A172 (cell line): ENCODE results near the gene CCDC183. TPM values are rescaled to one million over a fixed set of nuclear protein-coding genes. Genes with fewer than 3 reads are reported as not detected.
"Not testable (repeated sequence)": the region's sequence is repeated elsewhere in the genome, so short reads cannot be mapped to it uniquely, and the experiment has no call there.

ENCODE experiments used
- DNase-seq: peaks from one replicate; pipeline ENCODE4 v3.0.0-alpha.2; 2015; ENCODE audit warnings: low spot score
- total RNA-seq: library from RNA; depleted of rRNA; stranded (reverse); fragments of >200 nt; shearing (Covaris generic); gene quantifications from 2 replicates; pipeline ENCODE4 v1.2.3, GENCODE V29; 2014; rRNA removed

Gene CCDC183
- total RNA-seq = 0.45 and 0.55 TPM in 2 replicates

DNA sequence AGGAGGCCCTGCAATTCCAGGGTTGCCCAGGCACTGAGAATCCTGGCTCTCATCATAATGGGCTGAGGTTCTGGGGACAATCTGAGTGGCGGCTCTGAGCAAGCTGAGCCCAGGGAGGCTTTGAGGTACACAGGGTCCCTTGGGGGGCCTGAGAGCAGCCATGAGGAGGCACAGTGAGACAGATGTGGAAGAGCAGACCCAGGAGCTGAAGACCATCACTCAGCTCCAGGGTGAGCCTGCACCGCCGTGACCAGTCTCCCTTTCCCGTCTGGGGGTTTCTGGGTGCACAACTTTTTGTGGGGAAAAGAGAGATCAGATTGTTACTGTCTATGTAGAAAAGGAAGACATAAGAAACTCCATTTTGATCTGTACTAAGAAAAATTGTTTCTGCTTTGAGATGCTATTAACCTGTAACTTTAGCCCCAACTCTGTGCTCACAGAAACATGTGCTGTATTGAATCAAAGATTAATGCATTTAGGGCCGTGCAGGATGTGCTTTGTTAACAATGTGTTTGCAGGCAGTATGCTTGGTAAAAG lies at the start of gene CCDC183:
Gene CCDC183 (plus strand): TSS at position 101 of the 537 bp plus-strand sequence. CDS start 60 bp downstream, at position 161.
- no peak for DNase-seq

GRCh38 chr9:136746621-136747020 lies 49.5 kb upstream of the CCDC183 start:
- DNase-seq = no peak

DNA sequence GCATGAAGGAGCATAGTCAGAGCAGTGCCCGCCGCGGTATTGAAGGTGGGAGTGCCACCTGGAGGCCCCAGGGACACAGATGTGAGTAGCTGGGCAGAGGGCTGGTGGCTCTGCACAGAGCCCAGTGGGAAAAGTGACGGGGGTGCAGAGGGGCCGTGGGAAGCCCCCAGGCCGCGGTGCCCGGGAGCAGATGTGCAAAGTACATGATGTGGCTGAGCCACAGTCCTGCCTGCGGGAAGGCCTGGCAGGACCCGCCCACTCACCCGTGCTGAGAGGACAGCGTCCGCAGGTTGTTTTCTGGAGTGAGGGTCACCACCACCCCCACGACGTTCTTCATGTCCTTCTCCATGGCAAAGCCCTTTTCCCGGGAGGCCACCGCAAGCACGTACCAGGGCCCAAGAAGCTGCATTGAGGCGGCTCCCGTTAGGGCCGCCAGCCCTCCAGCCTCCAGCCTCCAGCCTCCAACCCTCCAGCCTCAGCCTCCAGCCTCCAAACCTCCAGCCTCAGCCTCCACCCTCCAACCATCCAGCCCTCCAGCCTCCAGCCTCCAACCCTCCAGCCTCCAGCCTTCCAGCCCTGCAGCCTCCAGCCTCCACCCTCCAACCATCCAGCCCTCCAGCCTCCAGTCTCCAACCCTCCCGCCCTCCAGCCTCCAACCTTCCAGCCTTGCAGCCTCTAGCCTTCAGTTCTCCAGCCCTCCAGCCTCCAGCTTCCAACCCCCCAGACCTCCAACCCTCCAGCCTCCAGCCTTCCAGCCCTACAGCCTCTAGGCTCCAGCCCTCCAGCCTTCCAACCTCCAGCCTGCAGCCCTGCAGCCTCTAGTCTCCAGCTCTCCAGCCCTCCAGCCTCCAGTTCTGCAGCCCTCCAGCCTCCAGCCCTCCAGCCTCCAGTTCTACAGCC lies 48.7 kb upstream of the CCDC183 start:
- no peak for DNase-seq

- no peak for DNase-seq
These were observed 47.9 kb upstream of the CCDC183 start, which contains the start of gene LCN6 for GRCh38 chr9:136748201-136748600. TSS of gene LCN6 (minus strand) at chr9:136748525. CDS start at chr9:136748483, 42 bp downstream.

GRCh38 chr9:136748666-136749611 lies 47.2 kb upstream of the CCDC183 start:
- no peak for DNase-seq

DNA sequence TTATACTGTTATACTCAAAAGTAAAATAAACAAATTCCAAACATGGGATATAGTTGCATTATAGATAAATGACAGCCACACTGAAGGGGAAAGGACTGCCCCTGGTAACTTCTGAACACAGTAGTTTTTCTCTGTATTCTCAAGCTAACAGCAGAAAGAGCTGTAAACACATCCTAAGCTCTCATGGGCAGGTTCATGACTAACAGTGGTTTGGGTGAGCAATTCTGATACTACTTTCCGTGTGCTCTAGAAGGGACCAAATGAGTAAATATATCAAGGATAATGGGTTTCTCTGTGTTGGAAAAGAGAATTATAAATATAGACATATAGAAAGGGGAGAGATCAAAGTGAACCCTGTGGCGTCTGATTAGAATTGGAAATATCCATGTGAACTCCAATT lies 45.6 kb upstream of the CCDC183 start:
- DNase-seq = no peak

GRCh38 chr9:136751244-136751643 lies 44.9 kb upstream of the CCDC183 start:
- no peak for DNase-seq

- no peak for DNase-seq
These were observed 44.3 kb upstream of the CCDC183 start for GRCh38 chr9:136751814-136752213.

- DNase-seq = no peak
These were observed 42.6 kb upstream of the CCDC183 start for GRCh38 chr9:136753371-136754058.

DNA sequence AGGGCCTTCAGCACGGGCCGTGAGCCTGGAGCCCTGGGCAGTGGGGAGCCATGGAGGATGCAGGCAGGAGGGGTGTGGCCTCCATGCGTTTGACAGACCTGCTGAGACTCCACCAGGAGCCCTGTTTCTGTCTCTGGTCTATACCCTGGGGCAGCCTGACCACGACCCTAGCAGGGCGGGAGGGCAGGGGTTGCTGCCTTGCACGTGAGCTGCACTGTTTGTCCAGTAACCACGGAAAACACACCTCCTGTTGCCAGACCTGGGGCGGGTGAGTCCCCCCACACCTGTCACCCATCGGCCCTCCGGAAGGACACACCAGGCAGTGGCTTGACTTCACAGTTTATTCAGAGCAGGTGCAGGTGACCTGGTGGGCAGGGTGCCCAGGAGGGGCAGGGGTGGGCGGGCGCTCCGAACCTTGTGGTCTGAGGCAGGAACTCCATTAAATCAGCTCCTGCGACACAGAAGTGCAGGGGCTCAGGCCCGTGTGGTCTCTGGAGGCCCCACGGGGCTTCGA lies 42.0 kb upstream of the CCDC183 start:
- DNase-seq = no peak

- no peak for DNase-seq
These were observed 41.4 kb upstream of the CCDC183 start for GRCh38 chr9:136754626-136755301.

GRCh38 chr9:136755302-136756133 lies 40.6 kb upstream of the CCDC183 start:
- not testable (repeated sequence) for DNase-seq

GRCh38 chr9:136756134-136756438 lies 40.1 kb upstream of the CCDC183 start:
- DNase-seq = no peak

GRCh38 chr9:136756836-136757235 lies 39.3 kb upstream of the CCDC183 start:
- DNase-seq = no peak

GRCh38 chr9:136757328-136757727 lies 38.8 kb upstream of the CCDC183 start:
- no peak for DNase-seq

GRCh38 chr9:136757751-136758140 lies 38.4 kb upstream of the CCDC183 start:
- DNase-seq = no peak

DNA sequence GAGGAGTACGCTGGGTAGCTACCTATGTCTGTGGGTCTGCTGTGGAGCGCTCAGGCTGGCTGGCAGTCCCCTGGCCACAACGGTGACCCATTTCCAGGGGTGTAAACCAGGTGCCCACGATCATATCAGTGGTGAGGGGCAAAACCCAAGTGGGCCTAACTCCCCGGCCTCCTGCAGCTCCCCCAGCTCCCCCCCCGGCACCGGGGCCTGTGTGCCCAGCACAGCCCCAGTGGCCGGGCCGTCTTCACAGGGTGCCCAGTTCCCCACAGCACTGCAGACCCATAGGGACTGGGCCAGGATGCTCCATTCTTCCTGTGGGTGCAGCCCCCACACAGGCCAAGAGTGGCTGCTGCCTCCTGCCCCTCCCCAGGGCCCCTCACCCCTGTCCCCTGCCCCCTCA lies 37.1 kb upstream of the CCDC183 start:
- no peak for DNase-seq

DNA sequence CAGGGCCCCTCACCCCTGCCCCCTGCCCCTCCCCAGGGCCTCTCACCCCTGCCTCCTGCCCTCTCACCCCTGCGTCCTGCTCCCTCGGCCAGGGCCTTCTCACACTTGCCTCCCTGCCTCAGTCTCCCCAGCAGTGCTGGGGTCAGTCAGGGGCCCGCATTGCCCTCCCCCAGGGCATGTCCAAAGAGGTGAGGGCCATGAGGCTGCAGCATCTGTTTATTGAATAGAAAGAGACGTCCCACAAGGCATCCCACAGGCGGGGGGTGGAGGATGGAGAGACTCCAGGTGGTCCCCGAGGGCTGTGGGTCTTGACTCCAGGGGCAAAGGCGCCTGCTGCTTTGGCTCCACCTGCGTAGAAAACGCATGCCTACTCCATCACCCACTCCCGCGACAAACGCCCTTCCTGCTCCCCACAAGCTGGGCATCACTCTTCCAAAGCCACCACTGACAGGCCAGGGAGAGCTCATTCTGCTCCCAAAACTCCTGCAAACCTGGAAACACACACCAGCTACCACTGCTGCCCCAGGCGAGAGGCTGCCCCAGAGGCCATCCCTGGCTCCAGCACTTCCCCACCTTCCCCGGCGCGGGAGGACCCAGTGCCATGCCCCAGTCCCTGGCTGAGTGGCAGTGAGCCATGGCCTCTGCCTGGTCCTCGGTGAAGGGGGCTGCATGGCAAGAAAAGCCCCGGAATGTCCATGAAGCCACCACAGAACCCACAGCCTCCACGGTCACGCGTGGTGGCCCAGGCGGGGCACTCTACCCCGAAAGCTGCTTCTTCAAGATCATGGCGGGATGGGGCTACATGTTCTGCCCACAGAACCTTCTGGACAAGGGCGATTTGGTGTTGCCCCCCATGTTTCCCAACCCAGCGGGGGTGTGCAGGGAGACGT lies 36.5 kb upstream of the CCDC183 start:
- DNase-seq = no peak

DNA sequence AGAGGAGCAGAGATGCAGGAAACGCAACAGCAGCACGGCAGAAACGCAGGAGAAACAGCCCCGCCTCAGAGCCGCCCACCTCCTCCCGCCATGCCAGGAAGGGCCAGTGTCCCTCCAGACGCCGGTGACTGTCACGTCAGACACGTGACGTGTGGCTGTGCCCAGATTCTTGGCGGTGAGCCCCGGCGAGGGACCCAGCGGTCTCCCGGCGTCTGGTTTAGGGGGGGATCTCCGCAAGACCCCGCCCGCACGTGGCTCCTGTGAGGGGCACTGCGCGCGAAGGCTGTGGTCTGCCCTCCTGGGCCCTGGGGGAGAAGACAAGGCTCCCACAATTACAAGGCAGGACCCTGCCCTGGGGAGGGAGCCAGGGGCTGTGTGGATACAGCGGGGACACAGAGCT lies 35.7 kb upstream of the CCDC183 start:
- no peak for DNase-seq
